Stimulated activated CD4-positive, alpha-beta T cell treated with anti-CD3 and anti-CD28 coated beads, Interleukin-12 subunit alpha, Interleukin-12 subunit beta, amount 100 ng/mL, for 24 hours (primary cell): ENCODE results near the gene OR2W1.
A peak's percentile ranks its signal among the peaks of the same experiment; 100 is the strongest.

ENCODE experiments used
- DNase-seq, 2 experiments: peaks; one replicate each; pipeline ENCODE4 v3.0.0-alpha.2; 2020; ENCODE audit warnings: low read depth in 2 of 2

Gene OR2W1

DNA sequence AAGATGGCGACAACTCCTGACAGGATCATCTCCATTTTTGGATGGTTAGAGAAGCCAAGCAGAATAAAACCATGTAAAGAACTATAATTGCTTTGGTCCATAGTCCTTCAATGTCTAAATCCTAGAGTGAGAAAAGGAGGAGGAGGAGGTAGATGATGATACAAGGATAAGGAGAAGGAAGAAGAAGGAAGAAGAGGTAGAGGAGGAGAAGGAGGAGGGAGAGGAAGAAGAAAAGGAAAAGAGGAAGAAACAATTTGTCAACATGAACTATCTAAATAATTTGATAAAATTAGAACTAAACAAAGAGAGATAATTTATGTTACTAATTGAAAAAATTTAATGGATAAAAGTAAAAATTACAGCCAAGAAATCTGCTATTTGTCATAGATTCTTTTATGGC lies at the start of gene OR2W1:
TSS of gene OR2W1 (minus strand) at position 101 of the 400 bp plus-strand sequence. CDS start at position 101, 0 bp downstream.
- no peak for DNase-seq

GRCh38 chr6:29092957-29093356 lies 48.0 kb upstream of the OR2W1 start:
- DNase-seq, result no peak

GRCh38 chr6:29087213-29087612 lies 42.2 kb upstream of the OR2W1 start, which contains the start of gene OR2B3:
OR2B3 (minus strand) TSS chr6:29087313; CDS start chr6:29087248, 65 bp downstream.
- DNase-seq, result no peak

GRCh38 chr6:29082457-29082856 lies 37.5 kb upstream of the OR2W1 start:
- DNase-seq, result no peak

GRCh38 chr6:29081312-29081711 lies 36.3 kb upstream of the OR2W1 start:
- no peak for DNase-seq

- DNase-seq, result no peak
Measured at GRCh38 chr6:29079203-29079602, 34.2 kb upstream of the OR2W1 start.

GRCh38 chr6:29071831-29072723 lies 27.1 kb upstream of the OR2W1 start:
- peak in 1 of 2 experiments; percentile 0 for DNase-seq

GRCh38 chr6:29051680-29052079 lies 6.7 kb upstream of the OR2W1 start:
- DNase-seq, result no peak

- DNase-seq, result no peak
Measured at GRCh38 chr6:29035951-29036350, 9.0 kb downstream of the OR2W1 start.

DNA sequence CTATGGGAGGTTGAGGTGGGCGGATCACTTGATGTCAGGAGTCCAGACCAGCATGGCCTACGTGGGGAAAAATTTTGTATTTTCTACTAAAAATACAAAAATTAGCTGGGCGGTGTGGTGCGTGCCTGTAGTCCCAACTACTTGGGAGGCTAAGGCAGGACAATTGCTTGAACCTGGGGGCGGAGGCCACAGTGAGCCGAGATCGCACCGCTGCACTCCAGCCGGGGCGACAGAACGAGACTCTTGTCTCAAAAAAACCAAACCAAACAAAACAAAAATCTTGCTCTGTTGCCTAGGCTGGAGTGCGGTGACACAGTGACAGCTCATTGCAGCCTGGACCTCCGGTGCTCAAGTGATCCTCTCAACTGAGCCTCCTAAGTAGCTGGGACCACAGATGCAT lies 16.2 kb downstream of the OR2W1 start:
- DNase-seq, result no peak

DNA sequence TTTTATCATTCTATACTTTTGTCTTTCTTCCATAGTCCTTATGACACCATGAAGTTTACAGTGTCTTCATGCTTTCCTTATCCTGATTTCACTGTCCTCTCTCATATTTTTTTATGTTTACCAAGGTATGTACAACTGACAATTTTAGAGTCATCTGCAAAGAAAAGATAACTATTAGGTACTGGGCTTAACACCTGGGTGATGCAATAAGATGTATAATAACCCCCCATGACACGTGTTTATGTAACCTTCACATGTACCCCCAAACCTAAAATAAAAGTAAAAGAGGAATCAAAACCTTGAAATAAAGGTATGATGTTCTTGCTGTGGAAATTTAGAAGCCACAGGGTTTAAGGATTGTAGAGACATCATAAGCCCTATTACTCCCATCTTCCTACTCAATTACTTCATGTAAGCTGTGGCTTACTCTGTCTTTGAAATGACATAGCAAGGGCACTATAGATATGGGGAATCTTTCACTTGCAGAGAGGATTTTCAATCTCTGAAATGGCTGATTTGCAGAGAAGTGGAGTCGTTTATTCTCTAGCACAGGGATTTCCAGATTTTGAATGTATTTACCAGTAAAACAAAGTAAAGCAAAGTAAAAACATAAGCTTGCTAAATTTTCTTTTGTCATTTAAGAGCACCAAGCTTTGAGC lies 18.9 kb downstream of the OR2W1 start:
- DNase-seq, result no peak

DNA sequence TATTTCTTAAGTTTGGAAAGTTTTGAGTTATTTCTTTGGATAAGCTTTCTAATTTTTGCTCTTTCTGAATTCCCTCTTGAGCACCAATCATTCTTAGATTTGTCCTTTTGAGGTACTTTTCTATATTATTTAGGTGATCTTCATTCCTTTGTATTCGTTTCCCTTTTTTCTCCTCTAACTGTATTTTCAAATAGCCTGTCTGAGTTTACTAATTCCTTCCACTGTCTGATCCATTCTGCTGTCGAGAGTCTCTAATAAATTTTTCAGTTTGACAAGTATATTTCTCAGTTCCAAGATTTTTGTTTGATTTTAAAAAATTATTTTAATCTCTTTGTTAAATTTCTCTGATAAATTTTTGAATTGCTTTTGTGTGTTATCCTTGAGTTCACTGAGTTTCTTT lies 23.5 kb downstream of the OR2W1 start:
- DNase-seq, result no peak

DNA sequence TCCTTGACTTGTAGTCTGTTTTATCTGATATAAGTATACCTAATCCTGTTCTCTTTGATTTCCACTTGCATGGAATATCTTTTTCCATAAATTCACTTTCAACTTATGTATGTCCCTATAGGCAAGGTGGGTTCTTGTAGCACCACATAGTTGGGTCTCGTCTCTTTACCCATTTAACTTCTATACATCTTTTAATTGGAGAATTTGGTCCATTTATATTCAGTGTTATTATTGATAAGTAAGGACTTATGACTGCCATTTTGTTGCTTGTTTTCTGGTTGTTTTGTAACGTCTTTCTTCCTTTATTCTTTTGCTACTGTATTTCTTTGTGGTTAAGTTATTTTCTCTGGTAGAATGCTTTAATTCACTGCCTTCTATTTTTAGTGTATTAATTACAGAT lies 25.3 kb downstream of the OR2W1 start:
- no peak for DNase-seq

DNA sequence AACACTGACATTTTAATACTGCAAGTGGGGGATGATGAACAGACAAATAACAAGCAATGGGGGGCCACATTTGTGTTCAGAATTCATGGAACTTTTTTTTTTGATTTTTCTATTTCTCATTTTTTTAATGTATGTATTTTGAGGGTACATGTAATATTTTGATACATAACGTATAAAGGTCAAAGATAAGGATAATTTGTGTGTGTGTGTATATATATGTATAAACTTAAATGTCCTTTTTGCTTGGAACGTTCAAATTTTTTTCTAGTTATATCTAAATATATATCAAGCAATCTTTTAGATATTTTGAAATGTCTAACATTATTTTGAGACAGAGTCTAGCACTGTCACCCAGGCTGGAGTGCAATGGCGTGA lies 27.6 kb downstream of the OR2W1 start:
- no peak for DNase-seq

DNA sequence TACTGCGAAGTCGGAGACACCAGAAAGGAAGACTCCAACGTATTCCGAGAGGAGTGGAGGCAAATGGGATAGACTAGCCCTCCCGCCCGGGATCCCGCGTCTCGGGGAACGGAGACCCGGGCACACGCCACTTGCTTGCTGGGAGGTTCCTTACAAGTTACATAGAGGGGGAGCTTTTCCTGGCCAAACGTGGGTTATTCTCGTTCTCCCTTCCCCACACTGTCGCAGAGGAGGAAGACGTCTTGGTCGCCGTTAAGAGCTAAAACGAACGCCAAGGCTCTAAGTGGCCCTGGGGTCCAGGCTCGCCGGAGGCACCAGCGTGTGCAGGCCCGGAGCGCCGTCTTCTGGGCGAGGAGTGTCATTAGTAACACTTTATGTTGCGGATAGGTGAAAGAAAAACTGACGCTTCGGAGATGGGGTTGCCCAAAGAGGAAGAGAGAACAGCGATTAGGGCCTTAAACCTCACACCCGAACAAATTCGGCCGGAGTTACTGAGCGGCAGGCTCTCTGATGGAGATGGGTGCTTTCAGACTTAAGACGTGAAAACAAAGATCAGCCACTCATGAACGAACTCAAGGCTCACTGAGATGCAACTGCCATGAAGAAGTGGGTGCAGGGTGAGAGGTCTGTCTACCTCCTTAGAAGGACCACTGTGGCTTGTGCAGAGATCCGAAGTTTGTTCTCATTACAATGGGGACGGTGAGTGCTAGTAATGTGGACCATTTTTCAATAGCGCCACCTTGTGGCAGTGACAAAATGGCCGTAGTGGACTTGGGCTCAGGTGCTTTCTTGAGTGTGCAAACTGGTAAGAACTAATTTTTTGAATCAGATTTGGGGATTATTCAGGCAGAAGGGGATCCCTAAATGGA lies 28.2 kb downstream of the OR2W1 start:
- DNase-seq, result peak; percentile 59 to 81

- no peak for DNase-seq
Measured at GRCh38 chr6:29014729-29015608, 30.0 kb downstream of the OR2W1 start.

GRCh38 chr6:29011276-29011734 lies 33.7 kb downstream of the OR2W1 start:
- DNase-seq, result peak in 1 of 2 experiments; percentile 41

GRCh38 chr6:29009358-29009757 lies 35.6 kb downstream of the OR2W1 start:
- no peak for DNase-seq

- no peak for DNase-seq
Measured at GRCh38 chr6:29008089-29008488, 36.9 kb downstream of the OR2W1 start.

- no peak for DNase-seq
Measured at GRCh38 chr6:29005183-29005885, 39.6 kb downstream of the OR2W1 start, which contains the start of gene ZNF311. ZNF311 (minus strand) TSS chr6:29005315; CDS start chr6:29003954, 1,361 bp downstream.
